HG03378 (cell line): ENCODE results near the gene DLGAP1.

Source experiments
- ATAC-seq: cut with Tn5 transposase; IDR thresholded peaks from one replicate; pipeline ENCODE4 v1.9.1; 2021; ENCODE audit warnings: mild to moderate bottlenecking, moderate library complexity; ENCODE audit not compliant: unreplicated experiment

Gene DLGAP1

GRCh38 chr18:3466045-3466444 lies 989.1 kb downstream of the DLGAP1 start:
- no peak for ATAC-seq

- ATAC-seq, result no peak
Observed at GRCh38 chr18:3463051-3463450, 992.1 kb downstream of the DLGAP1 start.

- no peak for ATAC-seq
Observed at GRCh38 chr18:3461704-3462103, 993.4 kb downstream of the DLGAP1 start.

GRCh38 chr18:3460823-3461398 lies 994.2 kb downstream of the DLGAP1 start:
- no peak for ATAC-seq

GRCh38 chr18:3458952-3459853 lies 995.9 kb downstream of the DLGAP1 start:
- peak; percentile 43 for ATAC-seq

- ATAC-seq, result no peak
Observed at GRCh38 chr18:3458378-3458777, 996.7 kb downstream of the DLGAP1 start.

- ATAC-seq, result no peak
Observed at GRCh38 chr18:3457261-3457724, 997.8 kb downstream of the DLGAP1 start.

- no peak for ATAC-seq
Observed at GRCh38 chr18:3456686-3457069, 998.4 kb downstream of the DLGAP1 start.

- no peak for ATAC-seq
Observed at GRCh38 chr18:3455907-3456685, 999.0 kb downstream of the DLGAP1 start.

- no peak for ATAC-seq
Observed at GRCh38 chr18:3455090-3455635, 999.9 kb downstream of the DLGAP1 start.

GRCh38 chr18:3454365-3455089 lies 1000.6 kb downstream of the DLGAP1 start:
- ATAC-seq, result no peak

GRCh38 chr18:3453540-3454364 lies 1001.4 kb downstream of the DLGAP1 start:
- ATAC-seq, result no peak

GRCh38 chr18:3452750-3453539 lies 1002.2 kb downstream of the DLGAP1 start:
- ATAC-seq, result no peak

GRCh38 chr18:3451989-3452749 lies 1002.9 kb downstream of the DLGAP1 start:
- no peak for ATAC-seq

- ATAC-seq, result no peak
Observed at GRCh38 chr18:3451183-3451988, 1003.7 kb downstream of the DLGAP1 start.

GRCh38 chr18:3450799-3451182 lies 1004.3 kb downstream of the DLGAP1 start:
- ATAC-seq, result no peak

- ATAC-seq, result no peak
Observed at GRCh38 chr18:3450012-3450798, 1004.9 kb downstream of the DLGAP1 start, which contains the start of gene TGIF1. TSS of gene TGIF1 (plus strand) at chr18:3450172. CDS start at chr18:3450490, 318 bp downstream.
